ENCODE data around the gene POU6F1. TPM values are rescaled to one million over a fixed set of nuclear protein-coding genes. Genes with fewer than 3 reads are reported as not detected.

POU6F1 gene
- total and polyA plus RNA-seq, 10 of the 15 experiments (the other 5 are each of a cell fraction or from before 2014, with no cell fraction given) = 0.26 to 4.2 (median 1.2) TPM

DNA sequence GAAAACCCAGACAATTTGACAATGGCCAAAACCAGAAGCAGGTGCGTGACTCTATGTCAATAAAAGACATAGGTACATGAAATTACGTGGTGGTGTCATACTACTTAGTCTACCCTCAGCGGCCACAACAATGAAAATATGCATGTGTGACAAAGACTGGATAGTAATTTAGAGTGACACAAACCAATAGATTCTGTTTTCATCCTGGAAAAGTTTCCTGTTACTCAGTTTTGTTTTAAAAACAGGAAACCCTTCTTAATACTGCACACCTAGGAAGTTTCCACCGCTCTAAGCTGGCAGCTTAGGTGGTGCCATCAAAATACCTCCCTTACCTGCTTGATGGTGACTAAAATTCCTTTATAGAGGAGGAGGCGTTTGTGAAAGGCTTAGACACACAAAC, 15.1 kb downstream of the POU6F1 start:
- ChIA-PET SMC1A (ENCODE audit: uncharacterized antibody, unreplicated experiment) (no interaction called here), POLR2A (interaction anchor here (0.6 kb wide), 1 partner anchor 41 kb away, joined by 3 read pairs; no protein-coding TSS in a partner anchor), RAD21 (ENCODE audit: unreplicated experiment) (no interaction called here), CTCF (no interaction called here)
- H4K20me1 ChIP-seq (ENCODE audit: control insufficient read depth, insufficient read depth) = no peaks in the 10 kb centered on the region
- no TSS peak for BruUV-seq (replicated peaks)
- H3K9ac ChIP-seq (ENCODE audit: control insufficient read depth, insufficient read depth, low read length) = no peak overlapping the region
- no peak for DNase-seq (ENCODE audit: low read depth, low spot score)
- H3K27ac ChIP-seq (ENCODE audit: control insufficient read depth, insufficient read depth) = no peak overlapping the region
- H3K9me3 ChIP-seq (replicated peaks; ENCODE audit: control insufficient read depth, insufficient read depth, low read length) = no peaks in the 10 kb centered on the region
- WGBS (ENCODE audit: insufficient coverage, insufficient replicate concordance, low lambda C conversion rate, missing lambda C conversion rate) = 94% methylated on average over 5 of the region's 5 CpGs
- TF ChIP-seq GATAD2B (conservative IDR thresholded peaks at IDR 0.05; ENCODE audit: low read depth) = no peak
- FAIRE-seq = no peak
- intact Hi-C loops (cut with micrococcal nuclease; ENCODE audit: unreplicated experiment) (no loop called here), in situ Hi-C loops (cut with MboI) (no loop called here)
- no peaks in the 10 kb centered on the region for H3K36me3 ChIP-seq (ENCODE audit: control insufficient read depth in 2 of 2, insufficient read depth in 2 of 2, low read length in 1 of 2)
- no peak overlapping the region for H3K4me3 ChIP-seq
- no peaks in the 10 kb centered on the region for H3K79me2 ChIP-seq (ENCODE audit: control insufficient read depth, insufficient read depth, low read length)
- no peak for ATAC-seq
- no peaks in the 10 kb centered on the region for H3K27me3 ChIP-seq (replicated peaks in 1 of 2; ENCODE audit: control insufficient read depth in 2 of 2, insufficient read depth in 2 of 2, low read length in 1 of 2)
- no peak overlapping the region for H2AFZ ChIP-seq (ENCODE audit: control insufficient read depth, low read depth, low read length)
- no peaks in the 10 kb centered on the region; the same call in 1 of the 2 replicates for H3K4me1 ChIP-seq (ENCODE audit: control insufficient read depth, insufficient read depth, low read length)
- H3K4me2 ChIP-seq (ENCODE audit: control insufficient read depth, insufficient read depth) = no peak overlapping the region

DNA sequence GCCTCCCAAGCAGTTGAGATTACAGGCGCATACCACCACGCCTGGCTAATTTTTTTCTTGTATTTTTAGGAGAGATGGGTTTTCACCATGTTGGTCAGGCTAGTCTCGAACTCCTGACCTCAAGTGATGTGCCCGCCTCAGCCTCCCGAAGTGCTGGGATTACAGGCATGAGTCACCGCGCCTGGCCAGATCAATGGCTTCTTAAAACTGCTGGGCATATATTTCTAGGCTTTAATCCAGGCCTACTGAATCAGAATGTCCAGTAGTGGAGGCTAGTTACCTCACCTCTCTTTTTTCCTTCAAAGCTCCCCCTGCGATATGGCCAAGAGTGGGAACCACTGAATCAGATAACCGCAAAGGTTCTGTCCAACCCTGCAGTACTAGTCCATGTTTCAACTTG, 17.1 kb downstream of the POU6F1 start:
- no peaks in the 10 kb centered on the region for H3K79me2 ChIP-seq (ENCODE audit: control insufficient read depth, insufficient read depth, low read length)
- no peak overlapping the region for H3K4me2 ChIP-seq (ENCODE audit: control insufficient read depth, insufficient read depth)
- FAIRE-seq (no peak), DNase-seq (ENCODE audit: low read depth, low spot score) (no peak), ATAC-seq (no peak)
- WGBS (ENCODE audit: insufficient coverage, insufficient replicate concordance, low lambda C conversion rate, missing lambda C conversion rate) = 94% methylated on average over 9 of the region's 9 CpGs
- SMC1A ChIA-PET (ENCODE audit: uncharacterized antibody, unreplicated experiment) = no interaction called here
- POLR2A ChIA-PET = no interaction called here
- BruUV-seq (replicated peaks) = no TSS peak
- no peaks in the 10 kb centered on the region for H4K20me1 ChIP-seq (ENCODE audit: control insufficient read depth, insufficient read depth)
- in situ Hi-C loops (cut with MboI) (no loop called here), intact Hi-C loops (cut with micrococcal nuclease; ENCODE audit: unreplicated experiment) (no loop called here)
- TF ChIP-seq, protein P1, sequence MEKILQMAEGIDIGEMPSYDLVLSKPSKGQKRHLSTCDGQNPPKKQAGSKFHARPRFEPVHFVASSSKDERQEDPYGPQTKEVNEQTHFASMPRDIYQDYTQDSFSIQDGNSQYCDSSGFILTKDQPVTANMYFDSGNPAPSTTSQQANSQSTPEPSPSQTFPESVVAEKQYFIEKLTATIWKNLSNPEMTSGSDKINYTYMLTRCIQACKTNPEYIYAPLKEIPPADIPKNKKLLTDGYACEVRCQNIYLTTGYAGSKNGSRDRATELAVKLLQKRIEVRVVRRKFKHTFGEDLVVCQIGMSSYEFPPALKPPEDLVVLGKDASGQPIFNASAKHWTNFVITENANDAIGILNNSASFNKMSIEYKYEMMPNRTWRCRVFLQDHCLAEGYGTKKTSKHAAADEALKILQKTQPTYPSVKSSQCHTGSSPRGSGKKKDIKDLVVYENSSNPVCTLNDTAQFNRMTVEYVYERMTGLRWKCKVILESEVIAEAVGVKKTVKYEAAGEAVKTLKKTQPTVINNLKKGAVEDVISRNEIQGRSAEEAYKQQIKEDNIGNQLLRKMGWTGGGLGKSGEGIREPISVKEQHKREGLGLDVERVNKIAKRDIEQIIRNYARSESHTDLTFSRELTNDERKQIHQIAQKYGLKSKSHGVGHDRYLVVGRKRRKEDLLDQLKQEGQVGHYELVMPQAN (conservative IDR thresholded peaks at IDR 0.05) = no peak
- TF ChIP-seq, protein P2, sequence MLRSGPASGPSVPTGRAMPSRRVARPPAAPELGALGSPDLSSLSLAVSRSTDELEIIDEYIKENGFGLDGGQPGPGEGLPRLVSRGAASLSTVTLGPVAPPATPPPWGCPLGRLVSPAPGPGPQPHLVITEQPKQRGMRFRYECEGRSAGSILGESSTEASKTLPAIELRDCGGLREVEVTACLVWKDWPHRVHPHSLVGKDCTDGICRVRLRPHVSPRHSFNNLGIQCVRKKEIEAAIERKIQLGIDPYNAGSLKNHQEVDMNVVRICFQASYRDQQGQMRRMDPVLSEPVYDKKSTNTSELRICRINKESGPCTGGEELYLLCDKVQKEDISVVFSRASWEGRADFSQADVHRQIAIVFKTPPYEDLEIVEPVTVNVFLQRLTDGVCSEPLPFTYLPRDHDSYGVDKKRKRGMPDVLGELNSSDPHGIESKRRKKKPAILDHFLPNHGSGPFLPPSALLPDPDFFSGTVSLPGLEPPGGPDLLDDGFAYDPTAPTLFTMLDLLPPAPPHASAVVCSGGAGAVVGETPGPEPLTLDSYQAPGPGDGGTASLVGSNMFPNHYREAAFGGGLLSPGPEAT (IDR thresholded peaks at IDR 0.05; ENCODE audit: low read depth) = no peak
- no peak for TF ChIP-seq NRF1 (conservative IDR thresholded peaks at IDR 0.05; ENCODE audit: low read depth, low read length)
- no peak for TF ChIP-seq ZNF622 (IDR thresholded peaks at IDR 0.05)
- no peak for TF ChIP-seq JUNB (IDR thresholded peaks at IDR 0.05)
- TF ChIP-seq, protein P3, sequence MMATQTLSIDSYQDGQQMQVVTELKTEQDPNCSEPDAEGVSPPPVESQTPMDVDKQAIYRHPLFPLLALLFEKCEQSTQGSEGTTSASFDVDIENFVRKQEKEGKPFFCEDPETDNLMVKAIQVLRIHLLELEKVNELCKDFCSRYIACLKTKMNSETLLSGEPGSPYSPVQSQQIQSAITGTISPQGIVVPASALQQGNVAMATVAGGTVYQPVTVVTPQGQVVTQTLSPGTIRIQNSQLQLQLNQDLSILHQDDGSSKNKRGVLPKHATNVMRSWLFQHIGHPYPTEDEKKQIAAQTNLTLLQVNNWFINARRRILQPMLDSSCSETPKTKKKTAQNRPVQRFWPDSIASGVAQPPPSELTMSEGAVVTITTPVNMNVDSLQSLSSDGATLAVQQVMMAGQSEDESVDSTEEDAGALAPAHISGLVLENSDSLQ (IDR thresholded peaks at IDR 0.05) = no peak
- TF ChIP-seq, protein P4, sequence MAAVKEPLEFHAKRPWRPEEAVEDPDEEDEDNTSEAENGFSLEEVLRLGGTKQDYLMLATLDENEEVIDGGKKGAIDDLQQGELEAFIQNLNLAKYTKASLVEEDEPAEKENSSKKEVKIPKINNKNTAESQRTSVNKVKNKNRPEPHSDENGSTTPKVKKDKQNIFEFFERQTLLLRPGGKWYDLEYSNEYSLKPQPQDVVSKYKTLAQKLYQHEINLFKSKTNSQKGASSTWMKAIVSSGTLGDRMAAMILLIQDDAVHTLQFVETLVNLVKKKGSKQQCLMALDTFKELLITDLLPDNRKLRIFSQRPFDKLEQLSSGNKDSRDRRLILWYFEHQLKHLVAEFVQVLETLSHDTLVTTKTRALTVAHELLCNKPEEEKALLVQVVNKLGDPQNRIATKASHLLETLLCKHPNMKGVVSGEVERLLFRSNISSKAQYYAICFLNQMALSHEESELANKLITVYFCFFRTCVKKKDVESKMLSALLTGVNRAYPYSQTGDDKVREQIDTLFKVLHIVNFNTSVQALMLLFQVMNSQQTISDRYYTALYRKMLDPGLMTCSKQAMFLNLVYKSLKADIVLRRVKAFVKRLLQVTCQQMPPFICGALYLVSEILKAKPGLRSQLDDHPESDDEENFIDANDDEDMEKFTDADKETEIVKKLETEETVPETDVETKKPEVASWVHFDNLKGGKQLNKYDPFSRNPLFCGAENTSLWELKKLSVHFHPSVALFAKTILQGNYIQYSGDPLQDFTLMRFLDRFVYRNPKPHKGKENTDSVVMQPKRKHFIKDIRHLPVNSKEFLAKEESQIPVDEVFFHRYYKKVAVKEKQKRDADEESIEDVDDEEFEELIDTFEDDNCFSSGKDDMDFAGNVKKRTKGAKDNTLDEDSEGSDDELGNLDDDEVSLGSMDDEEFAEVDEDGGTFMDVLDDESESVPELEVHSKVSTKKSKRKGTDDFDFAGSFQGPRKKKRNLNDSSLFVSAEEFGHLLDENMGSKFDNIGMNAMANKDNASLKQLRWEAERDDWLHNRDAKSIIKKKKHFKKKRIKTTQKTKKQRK (IDR thresholded peaks at IDR 0.05; ENCODE audit: low read depth, low read length) = no peak
- TF ChIP-seq EP300 (IDR thresholded peaks at IDR 0.05; ENCODE audit: borderline replicate concordance in 1 of 2, control insufficient read depth in 1 of 2, low read depth in 2 of 2, low read length in 2 of 2) = no peak
- H3K27me3 ChIP-seq (replicated peaks in 1 of 2; ENCODE audit: control insufficient read depth in 2 of 2, insufficient read depth in 2 of 2, low read length in 1 of 2) = no peaks in the 10 kb centered on the region
- H3K4me1 ChIP-seq (ENCODE audit: control insufficient read depth, insufficient read depth, low read length) = no peaks in the 10 kb centered on the region; the same call in 1 of the 2 replicates
- H3K4me3 ChIP-seq = no peak overlapping the region
- RAD21 ChIA-PET (ENCODE audit: unreplicated experiment) = no interaction called here
- H3K9me3 ChIP-seq (replicated peaks; ENCODE audit: control insufficient read depth, insufficient read depth, low read length) = no peaks in the 10 kb centered on the region
- H3K36me3 ChIP-seq (ENCODE audit: control insufficient read depth in 2 of 2, insufficient read depth in 2 of 2, low read length in 1 of 2) = no peaks in the 10 kb centered on the region
- no peak overlapping the region for H2AFZ ChIP-seq (ENCODE audit: control insufficient read depth, low read depth, low read length)
- CTCF ChIA-PET = no interaction called here
- no peak overlapping the region for H3K27ac ChIP-seq (ENCODE audit: control insufficient read depth, insufficient read depth)
- H3K9ac ChIP-seq (ENCODE audit: control insufficient read depth, insufficient read depth, low read length) = no peak overlapping the region
